Spinal cord (tissue), 10 donors: ENCODE measurements around the gene MTUS2. TPM values are rescaled to one million over a fixed set of nuclear protein-coding genes. Genes with fewer than 3 reads are reported as not detected.

Experiments
- DNase-seq, 6 donors: peaks; one replicate each; pipeline versions ENCODE4 v3.0.0 to v3.0.0-alpha.2; 2013 to 2015; ENCODE audit warnings: low spot score in 6 of 6, low read depth in 4 of 6
- H3K27ac ChIP-seq: one replicate; pipeline ENCODE4 v1.5.1; 2013; ENCODE audit warnings: low read depth, low read length, control low read depth
- H3K27me3 ChIP-seq: one replicate; pipeline ENCODE4 v1.6.1; 2013; ENCODE audit warnings: low read length; ENCODE audit not compliant: control insufficient read depth, insufficient read depth
- H3K36me3 ChIP-seq: one replicate; pipeline ENCODE4 v1.6.1; 2013; ENCODE audit warnings: low read length; ENCODE audit not compliant: control insufficient read depth, insufficient read depth
- H3K4me1 ChIP-seq: one replicate; pipeline ENCODE4 v1.6.1; 2013; ENCODE audit warnings: low read length; ENCODE audit not compliant: control insufficient read depth, insufficient read depth
- H3K4me3 ChIP-seq: one replicate; pipeline ENCODE4 v1.5.1; 2013; ENCODE audit warnings: low read depth, low read length, control low read depth
- H3K9me3 ChIP-seq: one replicate; pipeline ENCODE4 v1.6.1; 2013; ENCODE audit warnings: low read length; ENCODE audit not compliant: control insufficient read depth, insufficient read depth
- whole genome bisulfite sequencing: methylation state at CpG from one replicate; pipeline ENCODE4 v1.1.5; 2013; ENCODE audit warnings: missing lambda C conversion rate; ENCODE audit not compliant: insufficient coverage; 5-methylcytosine and 5-hydroxymethylcytosine counted together
- polyA plus RNA-seq, 2 donors: library from polyadenylated mRNA; unstranded; fragments of 120-200 nt; gene quantifications; one replicate each; pipeline ENCODE4 v1.2.1, GENCODE V29; 2013; ENCODE audit not compliant: insufficient read length in 2 of 2
- total RNA-seq, 2 donors: library from RNA; depleted of rRNA in 1 of 2; stranded (reverse); fragments of 120-200 nt in 1 of 2; fragments of >200 nt in 1 of 2; gene quantifications; one replicate each; pipeline versions ENCODE4 v1.2.3 to v1.2.4, GENCODE V29; 2013 to 2014
- donor health status: healthy.

The MTUS2 gene
- total and polyA plus RNA-seq, 4 donors = 4.6 to 12.5 (median 10.1) TPM

DNA sequence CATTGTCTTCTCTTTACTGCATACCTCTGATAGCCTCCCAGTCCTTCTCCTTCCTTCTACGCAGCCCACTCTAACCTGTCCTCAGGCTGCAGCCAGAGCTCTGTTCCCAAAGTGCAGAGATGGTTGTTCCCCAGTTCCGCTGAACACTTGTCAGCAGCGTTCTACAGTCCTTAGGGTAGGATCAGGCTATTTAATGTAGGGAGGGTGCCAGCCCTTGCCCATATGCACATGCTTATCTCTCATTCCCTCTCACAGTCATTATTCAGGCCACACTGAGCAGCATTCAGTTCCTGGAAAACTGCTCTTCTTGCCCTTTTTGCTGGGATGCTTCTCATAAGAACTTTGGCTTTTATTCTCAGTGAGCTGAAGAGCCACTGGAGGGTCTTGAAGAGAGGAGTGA is 180.7 kb downstream of the MTUS2 start:
- DNase-seq = no peak
- Histone ChIP-seq H3K27me3 (no peaks in the 10 kb centered on the region), H3K4me3 (no peak overlapping the region), H3K36me3 (no peaks in the 10 kb centered on the region), H3K27ac (no peak overlapping the region), H3K9me3 (no peaks in the 10 kb centered on the region), H3K4me1 (no peaks in the 10 kb centered on the region)
- 100% methylated on average over 1 of the region's 3 CpGs for WGBS

GRCh38 chr13:29005035-29005762 is 185.1 kb downstream of the MTUS2 start:
- DNase-seq = no peak
- H3K9me3 ChIP-seq = no peaks in the 10 kb centered on the region
- H3K27ac ChIP-seq = no peak overlapping the region
- WGBS = 66% methylated on average over 5 of the region's 8 CpGs
- H3K36me3 ChIP-seq = no peaks in the 10 kb centered on the region
- no peak overlapping the region for H3K4me3 ChIP-seq
- no peaks in the 10 kb centered on the region for H3K4me1 ChIP-seq
- no peaks in the 10 kb centered on the region for H3K27me3 ChIP-seq

GRCh38 chr13:29005763-29006120 is 185.6 kb downstream of the MTUS2 start:
- Histone ChIP-seq H3K27me3 (no peaks in the 10 kb centered on the region), H3K9me3 (no peaks in the 10 kb centered on the region), H3K36me3 (no peaks in the 10 kb centered on the region), H3K27ac (no peak overlapping the region), H3K4me1 (no peaks in the 10 kb centered on the region), H3K4me3 (no peak overlapping the region)
- WGBS = no CpG with 5 or more reads among the region's 2 CpGs
- DNase-seq = no peak

- Histone ChIP-seq H3K36me3 (no peaks in the 10 kb centered on the region), H3K4me1 (no peaks in the 10 kb centered on the region), H3K27ac (no peak overlapping the region), H3K4me3 (no peak overlapping the region), H3K27me3 (no peaks in the 10 kb centered on the region), H3K9me3 (no peaks in the 10 kb centered on the region)
- DNase-seq = no peak
- no CpG with 5 or more reads among the region's 2 CpGs for whole genome bisulfite sequencing
Observed at GRCh38 chr13:29006359-29006850, 186.3 kb downstream of the MTUS2 start.

DNA sequence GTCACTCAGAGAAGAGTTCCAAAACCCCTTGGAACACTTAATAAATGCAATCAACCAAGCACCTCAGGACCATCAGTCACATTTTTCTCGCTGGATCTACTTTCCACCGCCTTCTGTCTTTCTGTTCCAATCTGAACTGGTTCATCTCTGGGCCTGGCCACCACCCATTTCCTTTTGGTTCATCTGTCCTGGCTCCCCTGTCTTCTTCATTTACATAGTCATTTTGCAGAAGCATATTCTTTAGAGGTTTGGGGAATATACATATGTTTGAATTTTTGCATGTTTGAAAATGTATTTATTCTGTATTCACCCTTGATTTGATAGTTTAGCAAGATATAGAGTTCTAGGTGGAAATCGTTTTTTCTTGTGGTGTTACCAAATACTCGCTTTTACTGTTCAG is 188.2 kb downstream of the MTUS2 start:
- WGBS = 100% methylated on average over 2 of the region's 4 CpGs
- H3K36me3 ChIP-seq = no peaks in the 10 kb centered on the region
- no peaks in the 10 kb centered on the region for H3K27me3 ChIP-seq
- no peak for DNase-seq
- no peak overlapping the region for H3K4me3 ChIP-seq
- no peaks in the 10 kb centered on the region for H3K4me1 ChIP-seq
- H3K27ac ChIP-seq = no peak overlapping the region
- H3K9me3 ChIP-seq = no peaks in the 10 kb centered on the region

DNA sequence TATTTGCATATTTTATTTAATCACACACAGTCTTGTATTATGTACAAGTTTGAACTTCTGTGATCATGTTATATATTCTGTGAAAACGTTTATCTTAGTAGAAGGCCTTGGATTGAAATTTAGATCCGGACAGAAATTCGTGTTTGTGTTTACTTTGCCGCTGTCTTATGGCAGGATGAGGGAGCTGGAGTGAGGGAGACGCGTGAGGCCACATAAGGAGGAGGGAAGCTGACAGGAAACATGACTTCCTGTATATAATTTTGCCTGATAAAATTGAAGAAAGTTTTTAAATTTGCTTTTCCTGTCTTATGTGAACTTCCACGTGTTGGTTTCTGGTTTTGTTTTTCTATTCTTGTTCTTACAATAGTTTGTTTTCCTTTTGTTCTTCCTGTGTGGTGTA is 200.2 kb downstream of the MTUS2 start:
- no peak for DNase-seq
- Histone ChIP-seq H3K36me3 (no peaks in the 10 kb centered on the region), H3K4me3 (no peak overlapping the region), H3K9me3 (no peaks in the 10 kb centered on the region), H3K27ac (no peak overlapping the region), H3K27me3 (no peaks in the 10 kb centered on the region), H3K4me1 (no peaks in the 10 kb centered on the region)
- 80% methylated on average over 7 of the region's 7 CpGs for WGBS

- H3K36me3 ChIP-seq = no peaks in the 10 kb centered on the region
- H3K4me1 ChIP-seq = no peaks in the 10 kb centered on the region
- no peak overlapping the region for H3K27ac ChIP-seq
- no peak for DNase-seq
- H3K4me3 ChIP-seq = no peak overlapping the region
- 40% methylated on average over 1 of the region's 2 CpGs for WGBS
- no peaks in the 10 kb centered on the region for H3K9me3 ChIP-seq
- no peaks in the 10 kb centered on the region for H3K27me3 ChIP-seq
Observed at GRCh38 chr13:29021311-29021710, 201.2 kb downstream of the MTUS2 start.

- Histone ChIP-seq H3K27ac (no peak overlapping the region), H3K36me3 (no peaks in the 10 kb centered on the region), H3K9me3 (no peaks in the 10 kb centered on the region), H3K4me3 (no peak overlapping the region), H3K4me1 (no peaks in the 10 kb centered on the region), H3K27me3 (no peaks in the 10 kb centered on the region)
- WGBS = 79% methylated on average over 5 of the region's 5 CpGs
- no peak for DNase-seq
Observed at GRCh38 chr13:29021717-29022116, 201.6 kb downstream of the MTUS2 start.

GRCh38 chr13:29022410-29022809 is 202.3 kb downstream of the MTUS2 start:
- Histone ChIP-seq H3K4me1 (no peaks in the 10 kb centered on the region), H3K9me3 (no peaks in the 10 kb centered on the region), H3K27ac (no peak overlapping the region), H3K36me3 (no peaks in the 10 kb centered on the region), H3K4me3 (no peak overlapping the region), H3K27me3 (no peaks in the 10 kb centered on the region)
- no CpG with 5 or more reads among the region's 4 CpGs for WGBS
- no peak for DNase-seq

GRCh38 chr13:29022968-29023367 is 202.8 kb downstream of the MTUS2 start:
- H3K4me3 ChIP-seq = no peak overlapping the region
- H3K27me3 ChIP-seq = no peaks in the 10 kb centered on the region
- H3K27ac ChIP-seq = no peak overlapping the region
- no peak for DNase-seq
- no peaks in the 10 kb centered on the region for H3K9me3 ChIP-seq
- H3K36me3 ChIP-seq = no peaks in the 10 kb centered on the region
- 100% methylated on average over 1 of the region's 3 CpGs for WGBS
- no peaks in the 10 kb centered on the region for H3K4me1 ChIP-seq
